GM19455 (cell line): ENCODE results near the gene PGAM1.
"Not testable (repeated sequence)": the region's sequence is repeated elsewhere in the genome, so short reads cannot be mapped to it uniquely, and the experiment has no call there.

ENCODE experiments used
- ATAC-seq: cut with Tn5 transposase; IDR thresholded peaks from one replicate; pipeline ENCODE4 v1.9.1; 2021; ENCODE audit not compliant: unreplicated experiment

Gene PGAM1

GRCh38 chr10:97425964-97426775 is at the start of gene PGAM1:
Gene PGAM1 (plus strand): TSS chr10:97426191. CDS start chr10:97426308, 117 bp downstream.
- peak; percentile 85 for ATAC-seq

DNA sequence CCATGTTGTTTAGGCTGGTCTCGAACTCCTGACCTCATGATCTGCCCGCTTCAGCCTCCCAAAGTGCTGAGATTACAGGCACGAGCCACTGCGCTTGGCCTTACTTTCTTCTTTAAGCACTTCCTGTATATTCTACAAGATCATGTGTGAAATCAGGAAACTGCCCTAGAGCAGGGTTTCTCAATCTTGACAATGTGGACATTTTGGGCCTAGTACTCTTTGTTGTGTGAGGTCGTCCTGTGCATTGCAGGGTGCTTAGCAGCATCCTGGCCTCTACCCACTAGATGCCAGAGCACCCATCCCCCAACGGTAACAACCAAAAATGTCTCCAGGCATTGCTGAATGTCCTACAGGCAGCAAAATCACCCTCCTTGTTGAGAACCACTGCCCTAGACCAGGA is 49.6 kb upstream of the PGAM1 start:
- ATAC-seq = no peak

DNA sequence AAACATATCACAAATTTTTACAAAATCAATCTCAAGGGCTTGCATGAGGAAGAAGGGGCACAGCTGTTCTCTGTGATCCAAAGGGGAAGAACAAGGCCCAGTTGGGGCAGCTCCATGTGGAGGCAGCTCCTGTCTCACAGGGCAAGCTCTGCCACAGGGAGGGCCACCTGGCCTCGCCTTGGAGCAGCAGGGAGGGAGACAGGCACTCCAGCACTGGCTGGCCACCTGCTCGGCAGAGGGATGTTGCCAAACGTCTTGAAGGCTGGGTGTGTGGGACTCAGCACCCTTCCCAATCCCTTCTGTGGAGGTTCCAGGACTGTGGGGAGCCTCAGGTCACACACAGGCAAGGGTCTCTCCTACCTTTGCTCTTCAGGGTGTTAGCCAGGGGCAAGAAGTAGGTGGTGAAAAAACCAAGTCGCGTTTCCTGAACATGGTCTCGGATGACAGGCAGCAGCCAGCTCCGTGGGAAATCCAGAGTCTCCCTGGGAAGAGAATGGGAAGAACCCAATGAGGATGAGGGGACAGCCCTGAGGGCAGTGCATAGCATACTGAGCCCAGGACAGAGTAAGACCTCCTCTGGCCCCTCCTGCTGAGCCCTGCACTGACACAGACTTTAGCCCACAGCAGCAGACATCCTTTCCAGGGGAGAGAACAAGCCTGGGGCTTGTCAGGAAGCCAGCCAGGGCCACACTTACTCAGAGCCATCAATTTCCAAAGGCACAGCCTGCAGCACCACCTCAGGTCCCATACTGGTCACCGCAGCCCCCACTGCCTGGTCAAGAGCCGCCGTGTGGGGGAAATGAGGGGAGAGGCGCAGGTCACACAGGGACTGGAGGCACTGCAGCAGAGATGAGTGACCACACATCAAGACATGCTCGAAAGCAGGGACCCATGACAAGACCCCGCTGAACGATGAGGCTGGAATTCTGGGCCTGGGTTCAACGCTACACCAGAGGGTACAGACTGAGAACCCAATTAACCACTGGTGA is 46.8 kb upstream of the PGAM1 start:
- ATAC-seq = no peak

GRCh38 chr10:97380516-97380915 is 45.5 kb upstream of the PGAM1 start:
- ATAC-seq = no peak

GRCh38 chr10:97381626-97382025 is 44.4 kb upstream of the PGAM1 start:
- ATAC-seq = no peak

- no peak for ATAC-seq
Observed at GRCh38 chr10:97383159-97383558, 42.8 kb upstream of the PGAM1 start.

DNA sequence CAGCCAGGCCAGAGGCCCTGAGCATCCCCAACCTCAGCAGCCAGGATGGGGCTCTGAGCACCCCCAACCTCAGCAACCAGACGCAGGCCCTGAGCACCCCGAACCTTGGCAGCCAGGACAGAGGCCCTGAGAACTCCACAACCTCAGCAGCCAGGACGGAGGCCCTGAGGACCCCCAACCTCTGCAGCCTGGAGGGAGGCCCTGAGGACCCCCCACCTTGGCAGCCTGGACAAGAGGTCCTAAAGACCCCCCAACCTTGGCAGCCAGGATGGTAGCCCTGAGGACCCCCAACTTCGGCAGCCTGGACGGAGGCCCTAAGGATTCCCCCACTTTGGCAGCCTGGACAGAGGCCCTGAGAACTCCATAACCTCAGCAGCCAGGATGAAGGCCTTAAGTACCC is 41.8 kb upstream of the PGAM1 start:
- ATAC-seq = no peak

- ATAC-seq = no peak
Observed at GRCh38 chr10:97384641-97385040, 41.4 kb upstream of the PGAM1 start.

DNA sequence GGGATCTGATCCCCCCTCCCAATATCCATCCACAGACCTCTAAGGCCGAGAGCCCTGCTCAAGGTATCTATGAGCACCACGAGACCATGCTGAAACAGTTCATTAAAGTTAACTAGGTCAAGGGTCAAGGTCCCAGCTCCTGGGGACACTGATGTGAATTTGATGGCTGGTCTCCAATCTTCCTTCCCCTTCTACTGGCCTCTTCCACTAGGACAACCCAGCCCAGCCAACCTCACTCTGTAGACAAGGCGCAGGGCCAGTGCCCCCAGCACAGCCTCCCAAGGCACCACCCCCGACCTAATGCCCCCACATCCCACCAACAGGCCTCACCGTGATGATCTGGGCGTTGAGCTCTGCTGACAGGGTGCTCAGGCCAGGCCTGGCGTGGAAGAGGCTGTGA is 40.4 kb upstream of the PGAM1 start:
- no peak for ATAC-seq

GRCh38 chr10:97388152-97388551 is 37.8 kb upstream of the PGAM1 start:
- no peak for ATAC-seq

DNA sequence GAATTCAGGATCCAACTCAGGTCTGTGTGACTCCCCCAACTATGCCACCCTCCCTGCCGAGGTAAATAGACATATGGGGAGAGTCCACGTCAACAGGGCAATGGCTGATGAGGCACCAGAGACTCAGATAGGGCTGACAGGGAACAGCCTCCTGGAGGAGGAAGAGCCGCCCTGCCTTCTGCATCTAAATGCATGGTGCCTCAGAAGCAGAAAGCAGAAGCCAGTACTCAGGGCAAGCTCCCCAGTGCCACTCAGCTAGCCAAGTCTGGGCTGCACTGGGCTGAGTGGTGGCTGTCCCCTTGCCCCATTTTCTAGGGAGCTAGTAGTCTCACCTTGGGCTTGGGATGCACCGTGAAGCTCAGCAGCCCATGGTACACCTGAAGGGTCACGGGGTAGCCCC is 35.9 kb upstream of the PGAM1 start:
- no peak for ATAC-seq

DNA sequence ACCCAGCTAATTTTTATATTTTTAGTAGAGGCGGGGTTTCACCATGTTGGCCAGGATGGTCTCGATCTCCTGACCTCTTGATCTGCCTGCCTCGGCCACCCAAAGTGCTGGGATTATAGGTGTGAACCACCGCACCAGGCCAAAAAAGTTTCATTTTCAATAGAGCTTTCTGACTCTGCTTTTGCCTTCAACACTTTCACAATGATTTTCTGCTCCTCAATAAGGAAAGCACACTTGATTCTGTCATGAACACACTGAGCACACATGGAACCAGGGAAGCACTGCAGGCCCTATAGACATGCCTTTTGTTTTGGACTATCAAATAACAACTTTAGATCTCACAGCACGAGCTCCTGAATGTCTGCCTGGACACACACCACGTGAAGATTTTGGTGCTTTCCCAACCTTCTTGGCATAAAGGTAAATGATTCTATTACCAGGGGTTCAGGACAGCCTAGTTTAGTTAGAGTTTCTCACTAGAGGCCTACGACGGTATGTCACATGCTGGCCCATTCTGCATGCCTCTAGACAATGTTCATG is 32.9 kb upstream of the PGAM1 start:
- ATAC-seq = no peak

DNA sequence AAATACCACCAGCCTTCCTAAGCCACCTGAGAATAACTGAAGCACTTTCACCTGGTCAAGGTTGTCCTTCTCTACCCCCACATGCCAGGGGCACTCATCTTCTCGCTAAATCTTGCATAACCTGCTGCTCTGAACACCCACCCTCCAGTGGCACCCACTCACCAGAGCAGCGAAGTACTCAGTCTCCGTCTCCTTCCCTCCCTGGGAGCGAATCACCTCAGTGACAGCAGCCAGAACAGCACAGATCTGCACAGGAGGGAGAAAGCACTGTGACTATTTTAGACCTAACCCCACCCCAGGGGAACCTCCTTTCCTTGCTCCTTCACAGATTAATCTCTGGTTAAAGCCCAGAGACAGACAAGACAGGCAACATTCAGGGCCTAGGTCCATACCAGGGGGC is 29.9 kb upstream of the PGAM1 start:
- ATAC-seq = no peak

DNA sequence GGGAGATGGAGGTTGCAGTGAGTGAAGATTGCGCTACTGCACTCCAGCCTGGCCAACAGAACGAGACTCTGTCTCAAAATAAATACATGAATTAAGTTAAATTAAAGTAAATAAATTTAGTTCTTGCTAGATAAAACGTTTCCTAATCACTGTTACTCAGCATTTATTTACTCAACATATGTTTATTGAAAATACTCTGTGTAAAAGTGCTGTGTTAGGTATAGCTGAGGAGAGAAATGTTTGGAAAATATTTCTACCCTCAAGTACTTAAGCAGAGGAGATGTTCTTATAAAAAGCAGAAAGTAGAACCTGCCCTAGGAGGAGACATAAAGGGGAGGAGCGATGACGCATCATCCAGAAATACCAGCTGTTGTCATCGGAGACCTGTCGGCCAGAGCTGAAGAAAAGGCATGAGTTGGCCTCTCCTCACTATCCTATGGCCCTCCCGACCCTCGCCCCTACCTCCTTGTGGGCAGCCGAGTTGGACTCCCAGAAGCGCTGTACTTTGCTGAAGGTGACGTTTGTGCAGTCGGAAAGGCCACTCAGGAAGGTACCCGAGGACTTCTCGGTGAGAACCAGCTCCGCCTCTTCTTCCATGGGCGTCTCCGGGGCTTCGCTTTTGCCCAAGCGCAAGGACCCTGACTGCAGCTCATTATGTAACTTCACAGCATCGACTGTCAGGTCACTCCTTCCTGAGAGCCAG is 26.0 kb upstream of the PGAM1 start:
- no peak for ATAC-seq

- ATAC-seq = peak; percentile 95
Observed at GRCh38 chr10:97400665-97401454, 25.1 kb upstream of the PGAM1 start, which contains the start of gene RRP12. Gene RRP12 (minus strand): TSS chr10:97401340. CDS start chr10:97401231, 109 bp downstream.

DNA sequence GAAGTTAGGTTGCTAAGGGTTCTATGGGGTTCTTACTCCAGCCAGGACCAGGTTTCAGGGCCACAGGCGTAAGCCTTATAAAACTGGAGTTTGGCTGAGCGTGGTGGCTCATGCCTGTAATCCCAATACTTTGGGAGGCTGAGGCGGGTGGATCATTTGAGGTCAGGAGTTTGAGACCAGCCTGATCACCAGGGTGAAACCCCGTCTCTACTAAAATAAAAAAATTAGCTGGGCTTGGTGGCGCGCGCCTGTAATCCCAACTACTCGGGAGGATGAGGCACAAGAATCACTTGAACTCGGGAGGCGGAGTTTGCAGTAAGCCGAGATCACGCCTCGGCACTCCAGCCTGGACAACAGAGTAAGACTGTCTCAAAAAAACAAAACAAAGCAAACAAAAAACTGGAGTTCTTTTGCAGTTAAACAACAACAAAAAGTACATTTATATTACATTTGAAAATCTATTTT is 24.5 kb upstream of the PGAM1 start:
- no peak for ATAC-seq

- no peak for ATAC-seq
Observed at GRCh38 chr10:97404044-97404443, 21.9 kb upstream of the PGAM1 start.

DNA sequence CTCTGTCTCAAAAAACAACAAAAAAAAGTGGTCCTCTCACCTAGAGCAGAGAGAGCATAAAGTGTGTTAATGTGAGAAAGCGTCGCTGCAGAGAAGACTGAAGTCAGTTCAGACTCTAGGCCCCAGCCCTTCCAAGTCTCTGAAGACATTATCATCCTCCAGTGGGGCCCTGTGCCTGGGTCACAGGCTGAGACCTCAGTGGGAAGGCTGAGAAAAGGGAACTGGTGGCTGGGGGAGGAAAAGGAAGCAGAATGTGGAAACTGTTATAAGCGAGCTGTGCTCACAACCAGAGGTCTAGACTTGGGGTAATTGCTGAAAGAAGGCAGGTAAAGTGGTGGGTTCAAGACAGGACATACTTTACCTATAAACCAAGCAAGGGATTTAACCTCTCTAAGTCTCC is 19.9 kb upstream of the PGAM1 start:
- ATAC-seq = no peak

DNA sequence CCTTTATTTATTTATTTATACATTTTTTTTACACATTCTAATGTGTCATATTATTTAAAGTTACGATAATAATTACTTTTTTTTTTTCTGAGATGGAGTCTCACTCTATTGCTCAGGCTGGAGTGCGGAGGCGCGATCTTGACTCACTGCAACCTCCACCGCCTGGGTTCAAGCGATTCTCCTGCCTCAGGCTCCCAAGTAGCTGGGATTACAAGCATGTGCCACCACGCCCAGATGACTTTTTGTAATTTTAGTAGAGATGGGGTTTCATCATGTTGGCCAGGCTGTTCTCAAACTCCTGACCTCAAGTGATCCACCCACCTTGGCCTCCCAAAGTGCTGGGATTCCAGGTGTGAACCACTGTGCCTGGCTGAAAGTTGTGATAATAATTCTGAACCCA is 19.5 kb upstream of the PGAM1 start:
- not testable (repeated sequence) for ATAC-seq
